Astrocyte (in vitro differentiated cells and primary cell): ENCODE measurements around the gene DNAH5. TPM values are rescaled to one million over a fixed set of nuclear protein-coding genes. Genes with fewer than 3 reads are reported as not detected.
A peak's percentile ranks its signal among the peaks of the same experiment; 100 is the strongest.

Source experiments
- DNase-seq: peaks from one replicate; pipeline ENCODE4 v3.0.0-alpha.2; 2010; ENCODE audit warnings: low read depth
- FAIRE-seq: peaks from 2 replicates; lab custom pipeline; 2011; peaks lifted over from hg19 to GRCh38; lab: Jason Lieb, UNC
- H2AFZ ChIP-seq: 2 replicates; pipeline ENCODE4 v1.6.0; 2012; ENCODE audit warnings: low read depth, low read length, inconsistent platforms
- H3K27ac ChIP-seq: 2 replicates; pipeline ENCODE4 v1.5.1; 2011; ENCODE audit warnings: low read depth, low read length, inconsistent platforms
- H3K27me3 ChIP-seq: 2 replicates; pipeline ENCODE4 v1.6.0; 2011; ENCODE audit warnings: low read length, inconsistent platforms; ENCODE audit not compliant: insufficient read depth
- H3K36me3 ChIP-seq: 2 replicates; pipeline ENCODE4 v1.5.1; 2011; ENCODE audit warnings: low read length, inconsistent platforms; ENCODE audit not compliant: insufficient read depth
- H3K4me1 ChIP-seq: 2 replicates; pipeline ENCODE4 v1.5.1; 2011; ENCODE audit warnings: low read length, inconsistent platforms; ENCODE audit not compliant: insufficient read depth
- H3K4me2 ChIP-seq: 2 replicates; pipeline ENCODE4 v1.6.0; 2012; ENCODE audit warnings: low read length, inconsistent platforms
- H3K4me3 ChIP-seq: 2 replicates; pipeline ENCODE4 v1.5.1; 2011; ENCODE audit warnings: low read depth, mild to moderate bottlenecking, low read length, inconsistent platforms; ENCODE audit not compliant: insufficient read depth
- H3K79me2 ChIP-seq: 2 replicates; pipeline ENCODE4 v1.6.0; 2012; ENCODE audit warnings: mild to moderate bottlenecking, low read length, inconsistent platforms; ENCODE audit not compliant: insufficient read depth
- H3K9ac ChIP-seq: 2 replicates; pipeline ENCODE4 v1.6.0; 2012; ENCODE audit warnings: mild to moderate bottlenecking, low read length, inconsistent platforms
- H3K9me3 ChIP-seq: 2 replicates; pipeline ENCODE4 v1.5.1; 2012; ENCODE audit warnings: low read depth, mild to moderate bottlenecking, low read length, inconsistent platforms; ENCODE audit not compliant: insufficient read depth
- H4K20me1 ChIP-seq: 2 replicates; pipeline ENCODE4 v1.6.0; 2012; ENCODE audit warnings: low read length, inconsistent platforms; ENCODE audit not compliant: insufficient read depth
- H3K27ac Mint-ChIP-seq: one replicate; pipeline ENCODE4 v1.8.0; 2021; ENCODE audit warnings: mild to moderate bottlenecking, mixed read lengths; ENCODE audit not compliant: unreplicated experiment
- H3K27me3 Mint-ChIP-seq: one replicate; pipeline ENCODE4 v1.8.0; 2021; ENCODE audit warnings: low read depth, mixed read lengths; ENCODE audit not compliant: unreplicated experiment
- H3K36me3 Mint-ChIP-seq: one replicate; pipeline ENCODE4 v1.8.0; 2021; ENCODE audit warnings: low read depth, mixed read lengths; ENCODE audit not compliant: unreplicated experiment
- H3K4me1 Mint-ChIP-seq: one replicate; pipeline ENCODE4 v1.8.0; 2021; ENCODE audit warnings: low read depth, mixed read lengths; ENCODE audit not compliant: unreplicated experiment
- H3K4me3 Mint-ChIP-seq: one replicate; pipeline ENCODE4 v1.8.0; 2021; ENCODE audit warnings: mild to moderate bottlenecking, moderate library complexity, mixed read lengths; ENCODE audit not compliant: unreplicated experiment
- H3K9me3 Mint-ChIP-seq: one replicate; pipeline ENCODE4 v1.8.0; 2021; ENCODE audit warnings: mild to moderate bottlenecking, mixed read lengths; ENCODE audit not compliant: unreplicated experiment
- CTCF ChIP-seq: IDR thresholded peaks from 2 replicates; pipeline ENCODE4 v1.5.1; 2011; ENCODE audit warnings: low read depth, mild to moderate bottlenecking, inconsistent platforms, low read length, moderate library complexity; ENCODE audit not compliant: insufficient read depth
- EZH2 ChIP-seq: IDR thresholded peaks from 2 replicates; pipeline ENCODE4 v1.6.1; 2012; ENCODE audit warnings: mild to moderate bottlenecking, low read length, inconsistent platforms; ENCODE audit not compliant: insufficient read depth
- total RNA-seq: library from RNA; stranded (reverse); gene quantifications from 2 replicates; pipeline ENCODE4 v1.2.1, GENCODE V29; 2021

Gene DNAH5
- total RNA-seq, 1 donor from 2014 or later, result 3.4 TPM

DNA sequence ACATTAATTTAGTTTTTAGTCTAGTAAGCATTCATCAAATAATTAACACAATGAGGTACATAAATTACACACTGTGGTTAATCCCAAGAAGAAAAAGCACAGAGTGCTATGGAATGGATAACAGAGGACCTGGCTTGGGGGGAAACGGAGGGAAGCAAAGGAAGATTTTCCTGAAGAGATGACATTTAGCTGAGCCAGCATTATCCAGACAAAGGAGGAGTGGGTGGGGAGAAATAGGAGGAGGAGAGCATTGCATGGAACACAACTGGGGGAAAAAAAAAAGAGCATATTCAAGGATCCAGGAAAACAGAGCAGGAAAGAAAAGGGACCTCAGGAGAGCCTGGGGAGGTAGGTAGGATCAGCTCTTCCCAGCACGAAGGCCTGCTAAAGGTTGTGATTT is 170.8 kb downstream of the DNAH5 start:
- Histone ChIP-seq H2AFZ (no peak overlapping the region), H4K20me1 (no peaks in the 10 kb centered on the region), H3K4me3 (no peak overlapping the region), H3K27ac (no peak overlapping the region), H3K9ac (no peak overlapping the region), H3K4me1 (peaks cover 8% of the 10 kb centered on the region), H3K4me2 (no peak overlapping the region), H3K9me3 (no peaks in the 10 kb centered on the region), H3K27me3 (no peaks in the 10 kb centered on the region), H3K36me3 (no peaks in the 10 kb centered on the region), H3K79me2 (no peaks in the 10 kb centered on the region)
- Mint-ChIP-seq H3K27ac (no peak overlapping the region), H3K4me1 (peaks cover 10% of the 10 kb centered on the region), H3K9me3 (no peaks in the 10 kb centered on the region), H3K4me3 (no peak overlapping the region), H3K27me3 (no peaks in the 10 kb centered on the region), H3K36me3 (no peaks in the 10 kb centered on the region)
- TF ChIP-seq CTCF (no peak), EZH2 (no peak)
- FAIRE-seq, result no peak
- no peak for DNase-seq

- Mint-ChIP-seq H3K36me3 (peaks cover 2% of the 10 kb centered on the region), H3K27ac (no peak overlapping the region), H3K27me3 (no peaks in the 10 kb centered on the region), H3K4me3 (no peak overlapping the region), H3K9me3 (no peaks in the 10 kb centered on the region), H3K4me1 (peaks cover 10% of the 10 kb centered on the region)
- no peak overlapping the region for H3K4me3 ChIP-seq
- no peak overlapping the region for H3K27ac ChIP-seq
- H3K36me3 ChIP-seq, result no peaks in the 10 kb centered on the region
- no peaks in the 10 kb centered on the region for H4K20me1 ChIP-seq
- FAIRE-seq (no peak), DNase-seq (peak; percentile 66)
- H3K9ac ChIP-seq, result no peak overlapping the region
- no peaks in the 10 kb centered on the region for H3K9me3 ChIP-seq
- H2AFZ ChIP-seq, result no peak overlapping the region
- peak overlapping the region; percentile 21 for H3K4me2 ChIP-seq
- H3K27me3 ChIP-seq, result no peaks in the 10 kb centered on the region
- H3K79me2 ChIP-seq, result no peaks in the 10 kb centered on the region
- peaks cover 8% of the 10 kb centered on the region for H3K4me1 ChIP-seq
- no peak for TF ChIP-seq CTCF
- TF ChIP-seq EZH2, result no peak
Observed at GRCh38 chr5:13771011-13771571, 173.4 kb downstream of the DNAH5 start.

GRCh38 chr5:13766236-13766635 is 178.3 kb downstream of the DNAH5 start:
- peaks cover 5% of the 10 kb centered on the region for H3K4me1 ChIP-seq
- no peak for FAIRE-seq
- H3K27me3 Mint-ChIP-seq, result no peaks in the 10 kb centered on the region
- no peak overlapping the region for H3K27ac Mint-ChIP-seq
- no peak overlapping the region for H3K4me2 ChIP-seq
- no peaks in the 10 kb centered on the region for H4K20me1 ChIP-seq
- no peaks in the 10 kb centered on the region for H3K79me2 ChIP-seq
- H2AFZ ChIP-seq, result no peak overlapping the region
- TF ChIP-seq CTCF (no peak), EZH2 (no peak)
- no peaks in the 10 kb centered on the region for H3K9me3 ChIP-seq
- H3K36me3 Mint-ChIP-seq, result peaks cover 2% of the 10 kb centered on the region
- H3K9me3 Mint-ChIP-seq, result no peaks in the 10 kb centered on the region
- H3K9ac ChIP-seq, result no peak overlapping the region
- no peaks in the 10 kb centered on the region for H3K27me3 ChIP-seq
- no peaks in the 10 kb centered on the region for H3K36me3 ChIP-seq
- peaks cover 6% of the 10 kb centered on the region for H3K4me1 Mint-ChIP-seq
- no peak overlapping the region for H3K4me3 Mint-ChIP-seq
- no peak overlapping the region for H3K27ac ChIP-seq
- peak; percentile 40 for DNase-seq
- H3K4me3 ChIP-seq, result no peak overlapping the region
